ENCODE results near the gene ILRUN.
A peak's percentile ranks its signal among the peaks of the same experiment; 100 is the strongest.
"Not testable (repeated sequence)": the region's sequence is repeated elsewhere in the genome, so short reads cannot be mapped to it uniquely, and the experiment has no call there.

Gene ILRUN

DNA sequence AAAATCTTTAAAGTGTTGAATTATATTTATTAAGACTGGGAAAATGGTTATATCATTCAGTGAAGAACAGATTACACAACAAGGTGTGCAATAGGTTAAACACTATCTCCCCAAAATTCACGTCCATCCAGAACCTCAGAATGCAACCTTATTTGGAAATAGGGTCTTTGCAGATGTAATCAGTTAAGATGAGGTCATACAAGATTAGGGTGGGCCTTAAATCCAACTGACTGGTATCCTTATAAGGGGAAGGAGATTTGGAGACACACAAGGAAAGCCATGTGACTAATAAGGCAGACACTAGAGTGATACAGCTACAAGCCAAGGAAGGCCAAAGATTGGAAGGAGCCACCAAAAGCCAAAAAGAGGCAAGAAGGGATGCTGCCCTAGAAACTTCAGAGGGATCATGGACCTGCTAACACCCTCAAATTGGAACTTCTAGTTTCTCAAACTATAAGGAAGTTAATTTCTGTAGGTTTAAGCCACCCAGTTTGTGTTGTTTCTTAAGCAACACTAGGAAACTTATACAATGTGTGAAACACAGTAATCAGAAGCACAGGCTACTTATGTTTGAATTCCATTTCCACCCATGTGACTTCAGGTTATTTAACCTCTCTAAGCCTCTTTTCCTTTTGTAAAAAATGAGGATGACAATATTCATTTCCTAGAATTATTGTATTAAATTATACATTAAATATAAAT, 16.9 kb downstream of the ILRUN start:
- no peak for DNase-seq (ENCODE audit: low spot score)
- TF ChIP-seq, protein P1, sequence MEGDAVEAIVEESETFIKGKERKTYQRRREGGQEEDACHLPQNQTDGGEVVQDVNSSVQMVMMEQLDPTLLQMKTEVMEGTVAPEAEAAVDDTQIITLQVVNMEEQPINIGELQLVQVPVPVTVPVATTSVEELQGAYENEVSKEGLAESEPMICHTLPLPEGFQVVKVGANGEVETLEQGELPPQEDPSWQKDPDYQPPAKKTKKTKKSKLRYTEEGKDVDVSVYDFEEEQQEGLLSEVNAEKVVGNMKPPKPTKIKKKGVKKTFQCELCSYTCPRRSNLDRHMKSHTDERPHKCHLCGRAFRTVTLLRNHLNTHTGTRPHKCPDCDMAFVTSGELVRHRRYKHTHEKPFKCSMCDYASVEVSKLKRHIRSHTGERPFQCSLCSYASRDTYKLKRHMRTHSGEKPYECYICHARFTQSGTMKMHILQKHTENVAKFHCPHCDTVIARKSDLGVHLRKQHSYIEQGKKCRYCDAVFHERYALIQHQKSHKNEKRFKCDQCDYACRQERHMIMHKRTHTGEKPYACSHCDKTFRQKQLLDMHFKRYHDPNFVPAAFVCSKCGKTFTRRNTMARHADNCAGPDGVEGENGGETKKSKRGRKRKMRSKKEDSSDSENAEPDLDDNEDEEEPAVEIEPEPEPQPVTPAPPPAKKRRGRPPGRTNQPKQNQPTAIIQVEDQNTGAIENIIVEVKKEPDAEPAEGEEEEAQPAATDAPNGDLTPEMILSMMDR (IDR thresholded peaks at IDR 0.05; ENCODE audit: extremely low read depth, missing control alignments), result no peak

DNA sequence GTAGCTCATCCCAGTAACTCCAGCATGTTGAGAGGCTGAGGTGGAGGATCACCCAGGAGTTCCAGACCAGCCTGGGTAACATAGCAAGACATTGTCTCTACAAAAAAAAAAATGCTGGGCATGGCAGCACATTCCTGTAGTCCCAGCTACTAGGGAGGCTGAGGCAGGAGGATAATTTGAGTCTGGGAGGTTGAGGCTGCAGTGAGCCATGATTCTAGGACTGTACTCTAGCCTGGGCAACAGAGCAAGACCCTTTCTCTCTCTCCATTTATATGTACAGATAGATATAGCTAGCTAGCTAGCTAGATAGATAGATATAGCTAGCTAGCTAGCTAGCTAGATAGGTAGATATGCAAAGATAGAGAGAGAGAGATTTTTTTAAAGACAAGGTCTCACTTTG, 20.4 kb downstream of the ILRUN start:
- no peak for DNase-seq (ENCODE audit: low spot score)
- TF ChIP-seq, protein P1 (IDR thresholded peaks at IDR 0.05; ENCODE audit: extremely low read depth, missing control alignments), result no peak

DNA sequence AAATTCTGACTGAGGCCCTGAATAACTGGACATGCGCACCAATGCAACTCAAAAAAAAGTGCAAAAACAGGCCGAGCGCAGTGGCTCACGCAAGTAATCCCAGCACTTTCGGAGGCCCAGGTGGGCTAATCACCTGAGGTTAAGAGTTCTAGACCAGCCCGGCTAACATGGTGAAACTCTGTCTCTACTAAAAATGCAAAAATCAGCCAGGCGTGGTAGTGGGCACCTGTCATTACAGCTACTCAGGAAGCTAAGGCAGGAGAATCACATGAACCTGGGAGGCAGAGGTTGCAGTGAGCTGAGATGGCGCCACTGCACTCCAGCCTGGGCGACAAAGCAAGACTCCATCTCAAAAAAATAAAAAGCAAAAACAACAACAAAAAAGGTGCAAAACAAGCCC, 21.6 kb downstream of the ILRUN start:
- not testable (repeated sequence) for DNase-seq (ENCODE audit: low spot score)

DNA sequence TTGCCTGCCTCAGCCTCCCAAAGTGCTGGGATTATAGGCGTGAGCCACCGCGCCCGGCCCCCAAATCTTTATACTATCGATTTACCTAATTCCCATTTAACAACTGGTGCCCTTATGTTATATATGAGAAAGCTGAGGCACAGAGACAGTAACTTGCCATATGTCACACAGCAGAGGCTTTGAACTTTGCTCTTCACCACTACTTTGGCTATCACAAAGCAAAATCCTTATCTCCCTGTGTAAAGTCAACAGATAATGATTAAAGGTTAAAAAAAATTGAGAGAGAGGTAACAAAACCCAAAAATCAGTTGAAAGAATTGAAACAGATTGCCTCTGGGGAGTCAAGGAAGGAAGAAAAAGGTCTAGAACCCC, 22.3 kb downstream of the ILRUN start:
- TF ChIP-seq, protein P1 (IDR thresholded peaks at IDR 0.05; ENCODE audit: extremely low read depth, missing control alignments), result no peak
- DNase-seq (ENCODE audit: low spot score), result no peak

DNA sequence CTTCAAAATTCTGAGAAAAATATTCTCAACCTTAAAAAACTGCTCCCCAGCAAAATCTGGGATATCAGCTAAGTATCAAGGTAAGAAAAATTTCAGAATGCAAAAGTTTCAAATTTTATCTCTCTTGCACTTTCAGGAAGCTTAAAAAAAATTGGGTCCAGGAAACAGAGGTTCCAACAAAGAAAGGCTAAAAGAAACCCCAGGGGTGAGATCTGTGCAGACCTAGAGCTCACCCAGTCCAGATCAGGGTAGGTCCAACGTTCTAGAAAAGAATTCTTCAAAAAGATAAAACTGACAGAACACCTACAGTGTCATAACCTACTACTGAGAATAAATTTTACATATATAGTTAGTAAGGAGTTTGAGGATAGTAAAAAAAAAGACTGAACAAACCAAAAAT, 23.5 kb downstream of the ILRUN start:
- no peak for DNase-seq (ENCODE audit: low spot score)
- TF ChIP-seq, protein P1 (IDR thresholded peaks at IDR 0.05; ENCODE audit: extremely low read depth, missing control alignments), result no peak

DNA sequence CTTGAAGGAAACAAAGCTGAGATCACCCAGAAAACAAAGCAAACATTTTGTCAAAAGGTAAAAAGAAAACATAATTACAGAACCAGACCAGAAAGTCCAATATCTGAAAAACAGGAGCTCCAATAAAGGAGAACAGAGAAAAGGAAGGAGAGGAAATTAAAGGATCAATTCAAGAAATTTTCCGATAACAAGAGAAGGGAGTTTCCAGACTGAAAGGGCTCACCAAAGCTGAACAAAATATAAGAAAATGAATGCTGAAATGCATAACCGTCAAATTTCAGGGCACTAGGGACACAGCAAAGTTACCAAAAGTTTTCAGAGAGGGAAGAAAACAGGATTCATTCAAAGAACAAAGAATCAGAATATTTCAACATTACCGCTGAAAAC, 23.9 kb downstream of the ILRUN start:
- TF ChIP-seq, protein P1 (IDR thresholded peaks at IDR 0.05; ENCODE audit: extremely low read depth, missing control alignments), result no peak
- DNase-seq (ENCODE audit: low spot score), result no peak

DNA sequence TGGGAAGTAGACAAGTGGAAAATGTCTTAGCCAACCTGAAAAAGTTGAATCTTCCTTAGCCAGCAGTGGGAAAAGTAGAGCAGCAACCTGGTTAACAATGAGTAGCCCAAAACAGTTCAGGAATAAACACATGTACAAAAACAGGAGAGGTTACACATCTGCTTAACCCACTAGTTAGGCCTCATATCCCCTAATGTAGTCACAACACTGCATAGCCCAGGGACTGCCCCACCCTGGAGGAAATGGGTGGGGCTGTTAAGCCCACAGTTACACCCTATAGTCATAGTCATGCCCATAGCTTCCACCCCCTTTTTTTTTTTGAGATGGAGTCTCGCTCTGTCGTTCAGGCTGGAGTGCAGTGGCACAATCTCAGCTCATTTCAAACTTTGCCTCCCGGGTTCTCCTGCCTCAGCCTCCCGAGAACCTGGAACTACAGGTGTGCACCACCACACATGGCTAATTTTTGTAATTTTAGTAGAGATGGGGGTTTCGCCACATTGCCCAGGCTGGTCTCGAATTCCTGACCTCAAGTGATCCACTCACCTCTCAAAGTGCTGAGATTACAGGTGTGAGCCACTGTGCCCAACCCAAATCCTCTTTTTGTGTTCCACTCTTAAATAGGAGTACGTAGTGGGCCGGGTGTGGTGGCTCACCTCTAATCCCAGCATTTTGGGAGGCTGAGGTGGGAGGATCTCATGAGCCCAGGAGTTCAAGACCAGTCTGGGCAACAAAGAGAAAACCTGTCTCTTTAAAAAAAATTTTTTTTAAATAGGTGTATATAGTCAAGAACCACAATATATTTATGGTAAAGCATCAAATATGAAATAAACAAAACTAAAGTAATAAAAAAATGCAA, 24.5 kb downstream of the ILRUN start:
- TF ChIP-seq, protein P1 (IDR thresholded peaks at IDR 0.05; ENCODE audit: extremely low read depth, missing control alignments), result no peak
- DNase-seq (ENCODE audit: low spot score), result peak; percentile 80
